ENCODE results near the gene CEP164. TPM values are rescaled to one million over a fixed set of nuclear protein-coding genes. Genes with fewer than 3 reads are reported as not detected.

Gene CEP164
- total RNA-seq, 4 donors from 2014 or later, result 3.4 to 9.2 (median 5.8) TPM

- in situ Hi-C loops (cut with MboI; ENCODE audit: low sequenced_read_pairs in 4 of 4) (loop anchor here in 1 of 4 donors (25.0 kb wide), 1 partner anchor 625 kb away; no protein-coding TSS in a partner anchor), intact Hi-C loops (cut with DNase I; ENCODE audit: low total_unique reads) (no loop called here)
- H3K4me1 ChIP-seq, result no peaks in the 10 kb centered on the region
- H3K27me3 ChIP-seq, result no peaks in the 10 kb centered on the region
- H3K4me3 ChIP-seq, result no peak overlapping the region
- H3K27ac ChIP-seq, result no peak overlapping the region
- ATAC-seq, result no peak
- no peaks in the 10 kb centered on the region for H3K36me3 ChIP-seq
- no peak for TF ChIP-seq POLR2A (IDR thresholded peaks at IDR 0.05)
- no peak for TF ChIP-seq CTCF (IDR thresholded peaks at IDR 0.05 in 4 of 5, conservative IDR thresholded peaks at IDR 0.05 in 1 of 5)
- no peaks in the 10 kb centered on the region for H3K9me3 ChIP-seq
- no peak for DNase-seq
Measured at GRCh38 chr11:117437791-117438130, 110.1 kb downstream of the CEP164 start.

GRCh38 chr11:117438371-117439000 lies 110.8 kb downstream of the CEP164 start:
- DNase-seq (no peak), ATAC-seq (no peak)
- Histone ChIP-seq H3K36me3 (no peaks in the 10 kb centered on the region), H3K4me1 (no peaks in the 10 kb centered on the region), H3K27ac (no peak overlapping the region), H3K27me3 (peaks cover 0 to 5% (median 0%) of the 10 kb centered on the region in 3 donors), H3K9me3 (no peaks in the 10 kb centered on the region), H3K4me3 (no peak overlapping the region)
- in situ Hi-C loops (cut with MboI; ENCODE audit: low sequenced_read_pairs in 4 of 4) (loop anchor here in 1 of 4 donors (25.0 kb wide), 1 partner anchor 624 kb away; no protein-coding TSS in a partner anchor), intact Hi-C loops (cut with DNase I; ENCODE audit: low total_unique reads) (no loop called here)
- TF ChIP-seq CTCF (IDR thresholded peaks at IDR 0.05 in 4 of 5, conservative IDR thresholded peaks at IDR 0.05 in 1 of 5) (no peak), POLR2A (IDR thresholded peaks at IDR 0.05) (no peak)

GRCh38 chr11:117439256-117439655 lies 111.6 kb downstream of the CEP164 start:
- intact Hi-C loops (cut with DNase I; ENCODE audit: low total_unique reads), result no loop called here
- TF ChIP-seq POLR2A (IDR thresholded peaks at IDR 0.05) (no peak), CTCF (IDR thresholded peaks at IDR 0.05 in 4 of 5, conservative IDR thresholded peaks at IDR 0.05 in 1 of 5) (no peak)

GRCh38 chr11:117440258-117440657 lies 112.6 kb downstream of the CEP164 start:
- Histone ChIP-seq H3K27me3 (peaks cover 3 to 14% (median 9%) of the 10 kb centered on the region in 3 donors), H3K9me3 (no peaks in the 10 kb centered on the region), H3K27ac (no peak overlapping the region), H3K4me1 (no peaks in the 10 kb centered on the region), H3K4me3 (no peak overlapping the region), H3K36me3 (no peaks in the 10 kb centered on the region)
- no peak for ATAC-seq
- TF ChIP-seq POLR2A (IDR thresholded peaks at IDR 0.05) (no peak), CTCF (IDR thresholded peaks at IDR 0.05 in 4 of 5, conservative IDR thresholded peaks at IDR 0.05 in 1 of 5) (no peak)
- intact Hi-C loops (cut with DNase I; ENCODE audit: low total_unique reads), result no loop called here
- in situ Hi-C loops (cut with MboI; ENCODE audit: low sequenced_read_pairs in 4 of 4), result loop anchor here in 1 of 4 donors (25.0 kb wide), 1 partner anchor 622 kb away; no protein-coding TSS in a partner anchor
- no peak for DNase-seq

More at GRCh38 chr11:117439256-117439655, 111.6 kb downstream of the CEP164 start:
- H3K27me3 ChIP-seq, result peaks cover under 1 to 9% (median 6%) of the 10 kb centered on the region in 3 donors
- DNase-seq, result no peak
- no peaks in the 10 kb centered on the region for H3K36me3 ChIP-seq
- ATAC-seq, result no peak
- in situ Hi-C loops (cut with MboI; ENCODE audit: low sequenced_read_pairs in 4 of 4), result loop anchor here in 1 of 4 donors (25.0 kb wide), 1 partner anchor 623 kb away; no protein-coding TSS in a partner anchor
- H3K27ac ChIP-seq, result no peak overlapping the region
- no peaks in the 10 kb centered on the region for H3K9me3 ChIP-seq
- H3K4me1 ChIP-seq, result no peaks in the 10 kb centered on the region
- H3K4me3 ChIP-seq, result no peak overlapping the region

Measured in gastrocnemius medialis (tissue), 4 donors.